GM13977 (cell line): ENCODE measurements around the gene IPCEF1.

Experiments
- DNase-seq: peaks from one replicate; pipeline ENCODE4 v3.0.0; 2012; ENCODE audit warnings: low spot score
- in situ Hi-C: fragments of 300-500 bp; cut with MboI; formaldehyde crosslinking; loops from one replicate; pipeline ENCODE4 v1.12.0; 2022; ENCODE audit warnings: low sequenced_read_pairs, low pct_unique_long_range_greater_than_20kb, mixed read lengths, inconsistent platforms; ENCODE audit not compliant: unreplicated experiment
- TF ChIP-seq, protein P1 (sequence below): IDR thresholded peaks from 2 replicates; pipeline ENCODE4 v1.5.1; 2012; ENCODE audit warnings: mild to moderate bottlenecking, control low read depth; ENCODE audit not compliant: insufficient read depth; ENCODE audit errors: extremely low read depth, missing control alignments

IPCEF1 gene

GRCh38 chr6:154166140-154166539 is 190.5 kb downstream of the IPCEF1 start:
- TF ChIP-seq, protein P1, sequence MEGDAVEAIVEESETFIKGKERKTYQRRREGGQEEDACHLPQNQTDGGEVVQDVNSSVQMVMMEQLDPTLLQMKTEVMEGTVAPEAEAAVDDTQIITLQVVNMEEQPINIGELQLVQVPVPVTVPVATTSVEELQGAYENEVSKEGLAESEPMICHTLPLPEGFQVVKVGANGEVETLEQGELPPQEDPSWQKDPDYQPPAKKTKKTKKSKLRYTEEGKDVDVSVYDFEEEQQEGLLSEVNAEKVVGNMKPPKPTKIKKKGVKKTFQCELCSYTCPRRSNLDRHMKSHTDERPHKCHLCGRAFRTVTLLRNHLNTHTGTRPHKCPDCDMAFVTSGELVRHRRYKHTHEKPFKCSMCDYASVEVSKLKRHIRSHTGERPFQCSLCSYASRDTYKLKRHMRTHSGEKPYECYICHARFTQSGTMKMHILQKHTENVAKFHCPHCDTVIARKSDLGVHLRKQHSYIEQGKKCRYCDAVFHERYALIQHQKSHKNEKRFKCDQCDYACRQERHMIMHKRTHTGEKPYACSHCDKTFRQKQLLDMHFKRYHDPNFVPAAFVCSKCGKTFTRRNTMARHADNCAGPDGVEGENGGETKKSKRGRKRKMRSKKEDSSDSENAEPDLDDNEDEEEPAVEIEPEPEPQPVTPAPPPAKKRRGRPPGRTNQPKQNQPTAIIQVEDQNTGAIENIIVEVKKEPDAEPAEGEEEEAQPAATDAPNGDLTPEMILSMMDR = peak; percentile 21
- in situ Hi-C loops = loop anchor here (25.0 kb wide), 1 partner anchor 496 kb away; no protein-coding TSS in a partner anchor
- no peak for DNase-seq

DNA sequence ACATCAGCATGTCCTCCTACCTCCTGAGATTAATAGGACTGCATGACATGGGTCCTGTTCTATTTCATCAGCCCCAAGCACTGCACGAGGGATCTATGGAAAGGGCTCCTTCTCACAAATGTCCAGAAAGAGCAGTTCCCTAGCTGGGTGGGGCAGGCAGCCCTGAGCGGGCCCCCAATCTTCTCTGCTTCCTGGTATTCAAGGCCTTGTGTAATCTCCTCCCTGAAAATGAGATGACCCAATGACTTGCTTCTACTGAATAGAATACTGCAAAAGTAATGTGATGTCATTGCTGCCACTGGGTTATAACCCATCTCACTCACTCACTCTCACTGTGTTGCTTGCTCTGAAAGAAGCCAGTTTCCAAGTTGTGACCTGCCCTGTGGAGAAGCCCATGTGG is 191.1 kb downstream of the IPCEF1 start:
- in situ Hi-C loops = loop anchor here (25.0 kb wide), 1 partner anchor 497 kb away; no protein-coding TSS in a partner anchor
- DNase-seq = no peak
- TF ChIP-seq, protein P1 = no peak

DNA sequence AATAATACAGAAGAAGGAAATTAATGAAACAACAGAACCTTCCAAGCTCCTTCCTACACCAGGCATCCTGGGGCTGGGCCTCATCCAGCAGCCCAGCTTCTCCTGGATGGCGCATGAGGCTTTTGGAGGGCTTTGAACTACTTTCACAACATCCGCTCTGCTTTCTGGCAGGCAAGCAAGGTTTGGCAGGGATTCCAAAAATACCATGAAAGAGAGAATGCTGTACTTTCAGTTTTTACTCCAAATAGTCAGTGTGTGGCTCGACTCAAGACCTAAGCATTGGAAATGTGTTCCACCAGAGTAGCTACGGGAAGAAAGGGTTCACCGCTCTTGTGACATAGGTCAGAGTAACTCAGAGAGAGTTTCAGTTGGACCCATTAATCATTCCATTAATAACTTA is 192.2 kb downstream of the IPCEF1 start:
- in situ Hi-C loops = loop anchor here (25.0 kb wide), 1 partner anchor 498 kb away; no protein-coding TSS in a partner anchor
- no peak for DNase-seq
- TF ChIP-seq, protein P1 = no peak

GRCh38 chr6:154161689-154162088 is 194.9 kb downstream of the IPCEF1 start:
- in situ Hi-C loops = loop anchor here (25.0 kb wide), 1 partner anchor 501 kb away; no protein-coding TSS in a partner anchor
- TF ChIP-seq, protein P1 = no peak
- DNase-seq = peak; percentile 27

- TF ChIP-seq, protein P1 = no peak
- in situ Hi-C loops = loop anchor here (5.0 to 25.0 kb wide), 3 partner anchors 118 to 503 kb away; no protein-coding TSS in a partner anchor
- DNase-seq = no peak
Observed at GRCh38 chr6:154159126-154159525, 197.5 kb downstream of the IPCEF1 start.

- TF ChIP-seq, protein P1 = no peak
- in situ Hi-C loops = loop anchor here (5.0 to 25.0 kb wide), 3 partner anchors 120 to 505 kb away; no protein-coding TSS in a partner anchor
- no peak for DNase-seq
Observed at GRCh38 chr6:154157706-154158105, 198.9 kb downstream of the IPCEF1 start.
